ENCODE measurements around the gene ATP6V0A1.
A peak's percentile ranks its signal among the peaks of the same experiment; 100 is the strongest.

The ATP6V0A1 gene

DNA sequence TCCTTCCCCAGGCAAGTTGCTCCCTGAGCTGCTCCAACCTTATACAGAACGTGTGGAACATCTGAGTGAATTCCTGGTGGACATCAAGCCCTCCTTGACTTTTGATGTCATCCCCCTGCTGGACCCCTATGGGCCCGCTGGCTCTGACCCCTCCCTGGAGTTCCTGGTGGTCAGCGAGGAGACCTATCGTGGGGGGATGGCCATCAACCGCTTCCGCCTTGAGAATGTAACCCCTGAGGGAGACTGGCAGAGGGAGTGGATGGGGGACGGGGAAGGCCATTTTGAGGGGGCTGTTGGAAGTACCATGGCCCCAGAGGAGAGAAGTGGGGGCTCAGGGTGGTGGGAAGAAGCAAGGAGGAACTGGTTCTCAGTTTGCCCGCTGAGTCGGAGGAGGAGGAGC, 105.3 kb downstream of the ATP6V0A1 start:
- DNase-seq = no peak

GRCh38 chr17:42564815-42565522, 106.3 kb downstream of the ATP6V0A1 start:
- DNase-seq = no peak

DNA sequence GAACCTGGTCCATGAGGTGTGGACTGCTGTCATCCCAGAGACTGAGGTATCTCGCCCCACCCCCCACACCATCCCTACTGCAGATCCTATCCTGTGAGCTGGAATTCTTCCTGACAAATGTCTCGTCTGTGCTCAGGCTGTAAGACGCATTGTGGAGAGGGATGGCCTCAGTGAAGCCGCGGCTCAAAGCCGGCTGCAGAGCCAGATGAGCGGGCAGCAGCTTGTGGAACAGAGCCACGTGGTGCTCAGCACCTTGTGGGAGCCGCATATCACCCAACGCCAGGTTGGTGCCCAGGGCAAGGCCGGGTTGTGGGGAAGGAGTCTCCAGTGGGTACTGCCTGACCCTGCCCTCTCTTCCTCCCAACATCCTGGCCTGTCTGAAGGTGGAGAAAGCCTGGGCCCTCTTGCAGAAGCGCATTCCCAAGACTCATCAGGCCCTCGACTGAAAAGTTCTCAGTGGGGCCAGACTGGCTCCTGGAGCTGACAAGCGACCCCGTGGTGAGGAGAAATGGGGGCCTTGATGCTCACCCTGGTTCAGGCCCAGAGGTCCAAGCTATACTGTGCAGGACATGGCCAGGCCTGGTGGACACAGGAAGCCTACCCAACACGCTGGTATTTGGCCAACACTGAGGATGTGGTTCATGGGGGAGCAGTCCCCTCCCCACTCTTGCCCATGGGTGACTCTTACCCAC, 107.0 kb downstream of the ATP6V0A1 start:
- DNase-seq = no peak

- DNase-seq = no peak
Measured at GRCh38 chr17:42566215-42566882, 107.7 kb downstream of the ATP6V0A1 start.

GRCh38 chr17:42566883-42567573, 108.3 kb downstream of the ATP6V0A1 start, which contains the start of gene MLX:
Gene MLX (plus strand): TSS chr17:42567100. CDS start chr17:42567125, 25 bp downstream.
- DNase-seq = peak; percentile 95

DNA sequence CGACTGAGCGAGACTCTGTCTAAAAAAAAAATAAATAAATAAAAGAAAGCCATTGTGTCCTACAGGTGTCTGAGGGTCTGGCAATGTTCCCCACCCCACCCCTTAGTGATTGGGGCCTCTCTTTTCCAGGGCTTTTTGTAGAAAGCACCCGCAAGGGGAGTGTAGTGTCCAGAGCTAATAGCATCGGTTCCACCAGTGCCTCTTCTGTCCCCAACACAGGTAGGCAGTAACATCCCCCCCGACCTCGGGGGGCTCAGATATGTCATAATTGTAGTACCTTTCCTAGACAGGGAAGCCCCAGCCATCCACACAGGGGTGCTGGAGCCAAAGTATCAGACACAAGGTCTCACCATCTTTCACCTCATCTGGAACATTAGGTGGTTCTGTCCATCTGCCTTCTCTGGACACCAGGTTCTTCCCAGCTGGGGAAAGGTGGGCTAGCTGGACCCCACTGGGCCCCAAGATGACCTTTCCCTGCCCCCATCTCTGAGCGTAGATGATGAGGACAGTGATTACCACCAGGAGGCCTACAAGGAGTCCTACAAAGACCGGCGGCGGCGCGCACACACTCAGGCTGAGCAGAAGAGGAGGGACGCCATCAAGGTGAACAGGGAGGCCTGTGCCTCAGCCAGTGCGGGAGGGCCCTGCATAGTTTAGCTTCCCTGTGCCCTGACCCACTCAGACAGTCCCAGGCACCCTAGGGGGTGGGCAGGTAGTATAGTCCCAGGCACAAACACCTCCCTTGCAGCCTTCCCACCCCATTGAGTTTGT, 109.8 kb downstream of the ATP6V0A1 start:
- DNase-seq = no peak

- DNase-seq = no peak
Measured at GRCh38 chr17:42571435-42572225, 113.0 kb downstream of the ATP6V0A1 start.
